H7 (cell line): Measurements from ENCODE around the gene PPM1J. TPM values are rescaled to one million over a fixed set of nuclear protein-coding genes. Genes with fewer than 3 reads are reported as not detected.
"Not testable (repeated sequence)": the region's sequence is repeated elsewhere in the genome, so short reads cannot be mapped to it uniquely, and the experiment has no call there.

Experiments used
- DNase-seq: peaks from one replicate; pipeline ENCODE4 v3.0.0; 2012
- H3K27me3 ChIP-seq: 2 replicates; pipeline ENCODE4 v1.6.0; 2011; ENCODE audit warnings: mild to moderate bottlenecking, low read length; ENCODE audit not compliant: control insufficient read depth, insufficient read depth
- H3K36me3 ChIP-seq: replicated peaks from 2 replicates; pipeline ENCODE4 v1.5.1; 2011; ENCODE audit warnings: low read length; ENCODE audit not compliant: control insufficient read depth, insufficient read depth
- H3K4me3 ChIP-seq: 2 replicates; pipeline ENCODE4 v1.5.1; 2011; ENCODE audit warnings: low read depth, mild to moderate bottlenecking, control low read depth, low read length, moderate library complexity; ENCODE audit not compliant: insufficient read depth
- total RNA-seq: library from RNA; depleted of rRNA; stranded (reverse); fragments of >200 nt; shearing (Covaris generic); gene quantifications from 2 replicates; pipeline ENCODE4 v1.2.3, GENCODE V29; 2014; rRNA removed

PPM1J gene
- total RNA-seq, result 4.6 and 7.7 TPM in 2 replicates

- DNase-seq, result peak; percentile 100
- Histone ChIP-seq H3K36me3 (peaks cover 1% of the 10 kb centered on the region), H3K27me3 (peaks cover 57% of the 10 kb centered on the region), H3K4me3 (peak within 1 kb of the TSS; percentile 81)
These were observed at the start of gene PPM1J for GRCh38 chr1:112715264-112716053. Gene PPM1J, minus strand, starts transcription at chr1:112715332. Its CDS starts 31 bp downstream, at chr1:112715301.

GRCh38 chr1:112762541-112763500 is 47.7 kb upstream of the PPM1J start:
- H3K27me3 ChIP-seq, result no peaks in the 10 kb centered on the region; the same call in 1 of the 2 replicates
- no peak overlapping the region for H3K4me3 ChIP-seq
- peak; percentile 1 for DNase-seq
- H3K36me3 ChIP-seq, result no peaks in the 10 kb centered on the region

- H3K4me3 ChIP-seq, result no peak overlapping the region
These were observed 46.8 kb upstream of the PPM1J start for GRCh38 chr1:112761714-112762480.

GRCh38 chr1:112759228-112759627 is 44.1 kb upstream of the PPM1J start:
- no peaks in the 10 kb centered on the region for H3K36me3 ChIP-seq
- no peak overlapping the region for H3K4me3 ChIP-seq
- no peak for DNase-seq
- H3K27me3 ChIP-seq, result no peaks in the 10 kb centered on the region; the same call in 1 of the 2 replicates

More at GRCh38 chr1:112761714-112762480, 46.8 kb upstream of the PPM1J start:
- H3K36me3 ChIP-seq, result no peaks in the 10 kb centered on the region
- no peaks in the 10 kb centered on the region; the same call in 1 of the 2 replicates for H3K27me3 ChIP-seq
- DNase-seq, result no peak

GRCh38 chr1:112754116-112754628 is 39.0 kb upstream of the PPM1J start:
- Histone ChIP-seq H3K36me3 (no peaks in the 10 kb centered on the region), H3K27me3 (no peaks in the 10 kb centered on the region; the same call in 1 of the 2 replicates), H3K4me3 (no peak overlapping the region)
- DNase-seq, result no peak

GRCh38 chr1:112748396-112748795 is 33.3 kb upstream of the PPM1J start:
- DNase-seq, result no peak
- Histone ChIP-seq H3K27me3 (peaks cover 21% of the 10 kb centered on the region), H3K4me3 (no peak overlapping the region), H3K36me3 (no peaks in the 10 kb centered on the region)

- Histone ChIP-seq H3K36me3 (no peaks in the 10 kb centered on the region), H3K27me3 (peaks cover 38% of the 10 kb centered on the region), H3K4me3 (peak overlapping the region; percentile 53)
- peak; percentile 90 for DNase-seq
These were observed 29.0 kb upstream of the PPM1J start for GRCh38 chr1:112744009-112744578.

- Histone ChIP-seq H3K4me3 (peak overlapping the region; percentile 53), H3K27me3 (peaks cover 38% of the 10 kb centered on the region), H3K36me3 (no peaks in the 10 kb centered on the region)
- DNase-seq, result peak; percentile 86
These were observed 28.3 kb upstream of the PPM1J start for GRCh38 chr1:112743174-112744008.

- no peak for DNase-seq
- H3K4me3 ChIP-seq, result no peak overlapping the region
- peaks cover 17% of the 10 kb centered on the region for H3K27me3 ChIP-seq
- no peaks in the 10 kb centered on the region for H3K36me3 ChIP-seq
These were observed 22.4 kb upstream of the PPM1J start for GRCh38 chr1:112737573-112737972.

GRCh38 chr1:112735752-112736151 is 20.6 kb upstream of the PPM1J start:
- Histone ChIP-seq H3K27me3 (peaks cover 5% of the 10 kb centered on the region; the same call in 1 of the 2 replicates), H3K36me3 (no peaks in the 10 kb centered on the region), H3K4me3 (no peak overlapping the region)
- no peak for DNase-seq

GRCh38 chr1:112731451-112731850 is 16.3 kb upstream of the PPM1J start:
- DNase-seq, result no peak
- Histone ChIP-seq H3K27me3 (peaks cover 8% of the 10 kb centered on the region; the same call in 1 of the 2 replicates), H3K36me3 (no peaks in the 10 kb centered on the region), H3K4me3 (no peak overlapping the region)

GRCh38 chr1:112729909-112730308 is 14.8 kb upstream of the PPM1J start:
- H3K4me3 ChIP-seq, result no peak overlapping the region
- no peak for DNase-seq
- peaks cover 8% of the 10 kb centered on the region; the same call in 1 of the 2 replicates for H3K27me3 ChIP-seq
- H3K36me3 ChIP-seq, result no peaks in the 10 kb centered on the region

- DNase-seq, H3K27me3 ChIP-seq, H3K36me3 ChIP-seq, H3K4me3 ChIP-seq: not testable (repeated sequence)
These were observed 13.9 kb upstream of the PPM1J start for GRCh38 chr1:112729011-112729410.
